Esophagus muscularis mucosa (tissue), 4 donors: Measurements from ENCODE around the gene RHBDD2.
"Not testable (repeated sequence)": the region's sequence is repeated elsewhere in the genome, so short reads cannot be mapped to it uniquely, and the experiment has no call there.

Source experiments
- EP300 ChIP-seq: sonication (generic); formaldehyde crosslinking; IDR thresholded peaks from one replicate; pipeline ENCODE4 v1.6.1; 2017; ENCODE audit warnings: antibody characterized with exemption
- POLR2A ChIP-seq: fragments of 450-650 bp; IDR thresholded peaks from one replicate; pipeline ENCODE4 v1.6.1; 2017; ENCODE audit warnings: antibody characterized with exemption, moderate library complexity, mild to moderate bottlenecking, low read depth
- POLR2AphosphoS5 ChIP-seq, 2 donors: sonication (generic); formaldehyde crosslinking; IDR thresholded peaks; one replicate each; pipeline ENCODE4 v1.6.1; 2017; ENCODE audit warnings: antibody characterized with exemption in 2 of 2
- TF ChIP-seq, protein P1 (sequence below), 3 experiments: fragments of 200-600 bp in 2 of 3; fragments of 450-650 bp in 1 of 3; sonication (generic) in 2 of 3; IDR thresholded peaks; one replicate each; pipeline ENCODE4 v1.5.1; 2017 to 2019; ENCODE audit warnings: antibody characterized with exemption in 3 of 3, mild to moderate bottlenecking in 2 of 3, moderate library complexity in 1 of 3

DNA sequence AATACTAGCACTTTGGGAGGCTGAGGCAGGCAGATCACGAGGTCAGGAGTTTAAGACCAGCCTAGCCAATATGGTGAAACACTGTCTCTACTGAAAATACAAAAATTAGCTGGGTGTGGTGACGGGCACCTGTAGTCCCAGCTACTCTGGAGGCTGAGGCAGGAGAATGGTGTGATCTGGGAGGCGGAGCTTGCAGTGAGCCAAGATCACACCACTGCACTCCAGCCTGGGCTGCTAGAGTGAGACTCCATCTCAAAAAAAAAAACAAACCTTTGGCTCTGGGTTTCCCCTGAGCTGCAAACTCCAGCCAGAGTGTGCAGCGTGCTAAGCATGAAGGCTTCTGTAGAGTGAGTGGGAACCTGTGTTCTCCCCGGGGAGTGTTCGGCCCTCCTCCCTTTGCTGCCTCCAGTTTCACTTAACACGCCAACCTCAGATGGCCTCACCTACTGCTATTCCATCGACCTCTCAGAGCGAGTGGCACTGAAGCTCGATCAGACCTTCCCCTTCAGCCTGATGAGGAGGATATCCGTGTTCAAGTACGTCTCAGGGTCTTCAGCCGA lies 4.5 kb downstream of the RHBDD2 start:
- not testable (repeated sequence) for TF ChIP-seq POLR2AphosphoS5 (IDR thresholded peaks at IDR 0.05); EP300; POLR2A
- TF ChIP-seq, protein P1, sequence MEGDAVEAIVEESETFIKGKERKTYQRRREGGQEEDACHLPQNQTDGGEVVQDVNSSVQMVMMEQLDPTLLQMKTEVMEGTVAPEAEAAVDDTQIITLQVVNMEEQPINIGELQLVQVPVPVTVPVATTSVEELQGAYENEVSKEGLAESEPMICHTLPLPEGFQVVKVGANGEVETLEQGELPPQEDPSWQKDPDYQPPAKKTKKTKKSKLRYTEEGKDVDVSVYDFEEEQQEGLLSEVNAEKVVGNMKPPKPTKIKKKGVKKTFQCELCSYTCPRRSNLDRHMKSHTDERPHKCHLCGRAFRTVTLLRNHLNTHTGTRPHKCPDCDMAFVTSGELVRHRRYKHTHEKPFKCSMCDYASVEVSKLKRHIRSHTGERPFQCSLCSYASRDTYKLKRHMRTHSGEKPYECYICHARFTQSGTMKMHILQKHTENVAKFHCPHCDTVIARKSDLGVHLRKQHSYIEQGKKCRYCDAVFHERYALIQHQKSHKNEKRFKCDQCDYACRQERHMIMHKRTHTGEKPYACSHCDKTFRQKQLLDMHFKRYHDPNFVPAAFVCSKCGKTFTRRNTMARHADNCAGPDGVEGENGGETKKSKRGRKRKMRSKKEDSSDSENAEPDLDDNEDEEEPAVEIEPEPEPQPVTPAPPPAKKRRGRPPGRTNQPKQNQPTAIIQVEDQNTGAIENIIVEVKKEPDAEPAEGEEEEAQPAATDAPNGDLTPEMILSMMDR (IDR thresholded peaks at IDR 0.05): not testable (repeated sequence)
